H54 (cell line): ENCODE measurements around the gene PPP6R3.

ENCODE experiments used
- DNase-seq: peaks from one replicate; pipeline ENCODE4 v3.0.0; 2011; ENCODE audit warnings: low spot score, mixed read lengths; ENCODE audit not compliant: insufficient read length
- FAIRE-seq: peaks from 3 replicates; lab custom pipeline; 2011; peaks lifted over from hg19 to GRCh38; lab: Jason Lieb, UNC
- POLR2A ChIP-seq: IDR thresholded peaks from 2 replicates; pipeline ENCODE4 v1.6.1; 2011; ENCODE audit warnings: low read depth, mild to moderate bottlenecking, low read length

PPP6R3 gene

GRCh38 chr11:68575025-68575665 lies 114.6 kb downstream of the PPP6R3 start:
- no peak for TF ChIP-seq POLR2A
- no peak for FAIRE-seq
- DNase-seq = no peak

GRCh38 chr11:68579455-68579854 lies 118.9 kb downstream of the PPP6R3 start:
- TF ChIP-seq POLR2A = no peak
- FAIRE-seq = no peak

GRCh38 chr11:68581439-68581838 lies 120.9 kb downstream of the PPP6R3 start:
- no peak for TF ChIP-seq POLR2A
- DNase-seq = no peak
- FAIRE-seq = no peak

More at GRCh38 chr11:68579455-68579854, 118.9 kb downstream of the PPP6R3 start:
- DNase-seq = no peak

GRCh38 chr11:68581901-68582300 lies 121.3 kb downstream of the PPP6R3 start:
- no peak for TF ChIP-seq POLR2A
- DNase-seq (no peak), FAIRE-seq (no peak)

GRCh38 chr11:68582416-68583040 lies 122.0 kb downstream of the PPP6R3 start:
- no peak for TF ChIP-seq POLR2A
- FAIRE-seq = no peak
- DNase-seq = no peak

- DNase-seq = no peak
- no peak for FAIRE-seq
- no peak for TF ChIP-seq POLR2A
Observed at GRCh38 chr11:68583041-68583446, 122.5 kb downstream of the PPP6R3 start.

- TF ChIP-seq POLR2A = no peak
- peak; percentile 16 for DNase-seq
- FAIRE-seq = no peak
Observed at GRCh38 chr11:68584097-68584496, 123.5 kb downstream of the PPP6R3 start.

- DNase-seq (no peak), FAIRE-seq (no peak)
- TF ChIP-seq POLR2A = no peak
Observed at GRCh38 chr11:68584991-68585524, 124.5 kb downstream of the PPP6R3 start.

- FAIRE-seq (no peak), DNase-seq (no peak)
- TF ChIP-seq POLR2A = no peak
Observed at GRCh38 chr11:68589547-68590216, 129.1 kb downstream of the PPP6R3 start.

GRCh38 chr11:68591719-68592118 lies 131.2 kb downstream of the PPP6R3 start:
- FAIRE-seq (no peak), DNase-seq (no peak)
- TF ChIP-seq POLR2A = no peak

- no peak for DNase-seq
- no peak for TF ChIP-seq POLR2A
- FAIRE-seq = no peak
Observed at GRCh38 chr11:68593441-68593840, 132.9 kb downstream of the PPP6R3 start.

GRCh38 chr11:68594123-68594522 lies 133.6 kb downstream of the PPP6R3 start:
- DNase-seq = no peak
- no peak for FAIRE-seq
- TF ChIP-seq POLR2A = no peak

GRCh38 chr11:68596231-68596630 lies 135.7 kb downstream of the PPP6R3 start:
- no peak for DNase-seq
- no peak for TF ChIP-seq POLR2A
- no peak for FAIRE-seq
